GM19193 (cell line): Measurements from ENCODE around the gene THAP4.

Experiments used
- POLR2A ChIP-seq: IDR thresholded peaks from 4 replicates; pipeline ENCODE4 v1.6.1; 2011; ENCODE audit not compliant: insufficient read depth, insufficient read length; ENCODE audit errors: extremely low read depth

The THAP4 gene

DNA sequence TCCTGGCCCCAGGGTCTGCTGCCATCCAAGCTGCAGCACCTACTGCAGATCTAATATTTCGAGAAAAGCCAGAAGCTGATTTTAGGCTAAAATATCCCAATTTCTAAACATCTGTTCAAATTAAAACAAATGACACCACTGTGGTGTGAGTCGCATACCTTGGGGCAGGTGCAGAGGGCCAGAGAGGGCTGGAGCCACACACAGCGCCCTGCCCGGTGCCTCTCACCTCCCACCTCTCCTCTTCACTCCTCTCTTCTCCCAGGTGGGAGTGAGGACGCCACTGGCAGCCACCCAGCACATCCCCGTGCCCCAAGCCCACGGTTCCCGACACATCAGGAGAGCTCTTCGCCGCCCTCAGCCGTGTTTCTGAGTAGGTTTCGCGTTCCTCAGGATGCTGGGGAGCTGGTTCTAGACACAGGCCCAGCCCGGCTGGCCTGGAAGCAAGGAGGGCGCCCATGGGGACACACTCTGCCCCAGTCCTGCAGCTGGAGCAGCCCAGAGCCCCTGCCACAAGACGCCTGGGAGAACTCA lies 21.4 kb downstream of the THAP4 start:
- no peak for TF ChIP-seq POLR2A

DNA sequence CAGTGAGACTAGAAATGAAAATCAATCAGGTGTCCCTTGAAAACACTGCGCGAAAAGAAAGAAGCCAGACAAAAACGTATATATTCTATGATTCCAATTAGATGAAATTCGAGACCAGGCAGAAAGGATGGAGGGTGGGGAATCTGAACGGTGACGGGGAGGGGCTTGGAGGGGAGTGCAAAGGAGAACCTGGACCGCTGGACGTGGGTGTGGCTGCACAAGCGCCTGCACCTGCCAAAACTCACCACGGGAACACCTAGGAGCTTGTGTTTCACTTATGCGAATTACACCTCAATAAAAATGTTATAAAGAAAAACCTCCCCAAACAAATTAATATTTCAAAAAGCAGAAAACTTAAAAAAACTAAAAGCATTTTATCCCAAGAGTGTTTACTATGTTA lies 21.9 kb downstream of the THAP4 start:
- no peak for TF ChIP-seq POLR2A

DNA sequence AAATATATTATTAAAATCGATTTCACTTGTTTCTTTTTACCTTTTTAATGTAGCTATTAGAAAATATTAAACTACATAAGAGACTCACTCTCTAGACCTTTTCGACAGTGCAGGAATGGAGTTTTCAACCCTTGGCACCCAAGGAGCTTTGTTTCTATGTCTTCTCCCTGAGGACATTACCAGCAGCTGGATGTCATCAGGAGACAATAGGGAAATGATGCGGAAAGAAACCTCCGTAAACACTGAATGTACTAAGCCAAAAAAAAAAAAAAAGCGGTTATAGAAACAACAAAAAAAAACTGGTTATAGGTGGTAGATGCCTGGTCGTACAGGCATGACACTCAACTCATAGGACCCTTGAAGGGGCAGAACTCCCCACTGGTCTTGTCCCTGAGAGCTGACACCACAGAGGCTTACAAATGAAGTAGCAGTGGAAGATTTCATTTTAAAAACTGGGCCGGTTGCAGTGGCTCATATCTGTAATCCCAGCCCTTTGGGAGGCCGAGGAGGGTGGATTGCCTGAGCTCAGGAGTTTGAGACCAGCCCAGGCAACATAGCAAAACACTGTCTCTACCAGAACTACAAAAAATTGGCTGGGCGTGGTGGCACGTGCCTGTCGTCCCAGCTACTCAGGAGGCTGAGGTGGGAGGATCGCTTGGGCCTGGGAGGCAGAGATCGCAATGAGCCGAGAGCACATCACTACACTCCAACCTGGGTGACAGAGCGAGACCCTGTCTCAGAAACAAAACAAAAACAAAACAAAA lies 23.8 kb downstream of the THAP4 start:
- TF ChIP-seq POLR2A = no peak

DNA sequence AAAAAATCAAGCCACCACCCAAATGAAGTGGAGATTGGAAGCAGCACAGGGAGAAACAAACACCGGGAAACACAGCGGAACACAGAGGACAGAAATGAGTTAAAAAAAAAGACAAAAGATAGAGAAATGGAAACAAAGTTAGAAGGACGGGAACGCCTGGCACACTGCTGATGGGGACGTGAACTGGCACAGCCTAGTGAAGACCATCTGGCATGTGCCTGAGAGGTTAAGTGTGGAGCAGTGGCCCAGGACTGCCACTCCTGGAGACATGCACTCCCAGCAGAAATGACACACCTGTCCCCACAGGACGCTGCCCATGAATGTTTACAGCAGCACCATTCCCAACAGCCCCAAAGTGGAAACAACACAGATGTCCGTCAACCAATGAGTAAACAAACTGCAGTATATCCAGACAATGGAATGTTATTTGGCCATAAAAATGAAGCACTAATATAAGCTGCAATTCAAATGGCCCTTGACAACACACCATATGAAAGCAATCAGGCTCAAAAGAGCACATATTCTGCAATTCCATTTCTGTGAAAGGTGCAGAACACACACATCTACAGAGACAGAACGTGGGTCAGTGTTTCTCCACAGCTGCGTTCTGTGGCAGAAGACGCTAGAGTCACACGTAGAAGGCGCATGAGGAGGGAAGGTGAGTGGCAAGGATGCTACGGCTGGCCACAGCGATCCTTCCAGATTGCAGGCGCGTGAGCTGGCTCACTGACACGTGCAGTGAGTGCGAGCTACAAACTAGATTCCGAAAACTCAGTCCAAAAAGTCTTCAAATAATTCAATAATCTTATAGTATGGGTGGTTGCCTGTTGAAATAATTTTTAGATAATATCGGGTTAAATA lies 24.6 kb downstream of the THAP4 start:
- no peak for TF ChIP-seq POLR2A

DNA sequence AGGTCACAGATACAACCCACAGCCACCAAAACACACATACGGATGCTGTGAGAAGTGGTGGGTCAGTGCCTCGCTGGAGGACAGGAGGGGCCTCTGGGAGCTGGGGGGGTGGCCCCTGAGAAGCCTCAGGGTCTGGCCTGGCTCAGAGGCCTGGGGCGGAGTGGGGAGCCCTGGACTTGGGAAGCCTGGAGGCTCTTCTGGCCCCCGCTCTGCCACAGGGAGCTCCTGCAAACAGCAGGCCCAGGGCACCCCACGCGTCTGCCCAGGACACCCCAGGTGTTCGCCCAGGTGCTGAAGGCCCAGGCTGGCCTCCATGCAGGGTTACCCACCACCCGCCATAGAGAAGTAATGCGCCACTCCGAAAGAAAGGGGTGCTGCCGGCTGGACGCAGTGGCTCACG lies 25.9 kb downstream of the THAP4 start:
- no peak for TF ChIP-seq POLR2A

DNA sequence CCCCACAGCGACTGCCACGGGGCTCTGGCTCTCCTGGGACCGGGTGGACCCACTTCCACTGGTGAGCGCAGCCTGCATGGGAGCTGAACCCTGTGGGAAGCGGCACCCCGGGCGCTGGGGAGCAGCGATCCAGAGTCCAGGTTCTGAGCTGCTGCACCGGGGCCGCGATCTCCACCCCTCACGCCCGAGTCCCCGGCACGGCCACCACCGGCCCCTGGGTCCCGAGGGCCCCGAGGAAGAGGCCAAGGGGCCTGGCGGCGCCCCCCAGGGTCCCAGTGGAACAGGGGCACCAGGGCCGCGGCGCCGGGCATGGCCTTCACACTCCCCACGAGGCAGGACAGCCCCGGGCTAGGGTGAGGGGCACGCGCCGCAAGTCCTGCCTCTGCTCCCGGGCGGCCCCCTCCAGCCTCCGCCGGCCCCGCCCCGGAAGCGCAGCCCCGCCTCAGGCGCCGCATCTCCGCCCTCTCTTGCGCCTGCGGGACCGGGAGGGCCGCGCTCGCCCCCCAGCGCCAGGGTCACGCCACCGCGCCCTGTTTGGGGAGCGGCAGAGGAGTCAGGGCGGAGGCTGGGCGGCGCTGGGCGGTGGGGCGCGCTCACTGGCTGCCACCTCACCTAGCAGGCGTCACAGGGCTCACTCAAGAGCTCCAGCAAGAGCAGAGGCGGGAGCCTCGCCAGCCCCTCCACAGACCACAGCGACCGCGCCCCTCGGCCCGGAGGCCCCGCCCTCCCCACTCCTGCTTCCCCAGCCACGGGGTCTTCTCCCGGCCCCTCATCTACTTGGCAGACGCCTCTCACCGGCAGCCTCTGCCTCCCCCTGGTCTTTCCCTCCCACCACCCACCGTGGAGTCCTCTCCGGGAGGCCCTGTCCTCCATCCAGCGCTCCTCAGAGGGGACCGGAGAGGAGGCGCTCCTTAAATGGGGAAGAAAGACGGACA lies 26.8 kb downstream of the THAP4 start:
- TF ChIP-seq POLR2A = peak; percentile 26

DNA sequence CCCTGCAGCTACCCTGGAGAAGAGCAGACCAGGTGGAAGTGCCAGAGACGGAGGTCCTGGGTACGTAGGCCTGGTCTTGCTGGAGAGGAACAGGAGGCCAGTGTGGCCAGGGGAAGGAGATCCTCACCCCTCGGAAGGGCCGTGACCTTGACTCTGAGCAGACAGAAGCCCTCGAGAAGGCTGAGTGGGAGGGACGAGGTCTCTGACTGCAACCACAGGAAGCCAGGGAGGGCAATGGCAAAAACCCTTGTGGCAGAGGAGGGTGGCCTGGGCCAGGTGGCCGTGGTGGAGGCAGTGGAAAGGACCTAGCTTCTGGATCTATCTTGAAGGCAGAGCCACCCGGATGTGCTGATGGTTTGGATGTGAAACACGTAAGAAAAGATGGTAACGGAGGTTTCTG lies 28.1 kb downstream of the THAP4 start:
- TF ChIP-seq POLR2A = no peak

DNA sequence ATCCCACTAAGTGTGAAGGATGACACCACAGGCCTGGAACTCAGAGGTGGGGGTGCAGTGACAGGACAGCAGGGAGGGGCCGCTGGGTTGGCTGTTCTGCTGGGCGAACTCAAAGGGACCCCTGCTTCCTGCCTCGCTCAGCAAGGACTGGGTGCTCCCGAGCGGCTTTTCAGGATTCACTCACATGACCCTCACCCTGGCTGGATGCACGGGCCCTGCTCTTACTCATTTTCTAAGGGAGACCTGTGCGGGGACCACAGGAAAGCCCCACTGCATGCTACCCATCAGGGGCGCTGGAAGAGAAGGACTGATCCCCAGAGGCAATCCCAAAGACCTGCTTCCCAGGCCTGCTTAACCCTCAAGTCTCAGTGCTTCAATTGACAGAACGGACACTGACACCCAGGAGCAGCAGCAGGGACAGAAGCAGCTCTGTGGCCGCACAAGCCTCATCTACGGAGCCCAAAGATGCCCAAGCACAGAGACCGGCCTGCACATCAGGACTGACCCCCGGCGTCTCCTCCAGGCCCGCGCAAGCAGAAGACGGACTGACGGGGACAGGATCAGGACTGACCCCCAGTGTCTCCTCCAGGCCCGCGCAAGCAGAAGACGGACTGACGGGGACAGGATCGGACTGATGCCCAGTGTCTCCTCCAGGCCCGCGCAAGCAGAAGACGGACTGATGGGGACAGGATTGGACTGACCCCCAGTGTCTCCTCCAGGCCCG lies 29.6 kb downstream of the THAP4 start:
- TF ChIP-seq POLR2A = no peak

DNA sequence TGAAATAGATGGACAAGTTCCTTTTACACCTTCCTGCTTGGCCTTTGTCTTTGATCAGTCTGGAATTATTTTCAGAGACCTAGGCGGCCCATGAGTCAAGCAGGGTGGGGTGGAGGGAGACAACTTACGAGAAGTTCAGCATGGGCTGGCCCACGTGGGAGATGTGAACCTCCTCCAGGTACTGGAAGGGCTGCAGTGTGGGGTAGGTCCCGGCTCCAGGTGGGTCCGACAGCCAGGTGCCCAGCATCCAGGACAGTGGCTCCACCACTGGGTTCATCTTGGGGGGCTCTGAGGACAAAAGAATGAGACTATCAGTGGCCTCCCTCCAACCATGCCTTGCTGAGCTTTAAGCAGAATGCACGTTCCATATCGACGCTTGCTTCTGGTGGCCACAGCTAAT lies 30.8 kb downstream of the THAP4 start:
- no peak for TF ChIP-seq POLR2A

DNA sequence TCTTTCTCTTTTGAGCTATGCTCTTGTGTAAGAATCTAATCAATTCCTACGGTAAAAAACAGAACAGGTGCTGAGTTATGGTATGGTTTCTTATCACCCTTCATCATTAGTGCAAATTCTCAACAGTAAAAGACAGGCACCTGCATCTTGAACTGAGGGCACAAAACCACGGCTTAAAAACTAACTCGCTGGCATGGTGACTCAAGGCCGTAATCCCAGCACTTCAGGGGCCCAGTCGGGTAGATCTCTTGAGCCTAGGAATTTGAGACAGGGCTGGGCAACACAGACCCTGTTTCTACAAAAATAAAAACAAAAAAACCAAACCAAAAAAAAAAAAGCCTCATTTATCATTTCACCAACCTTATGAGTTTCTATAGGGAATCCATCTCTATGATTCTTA lies 33.3 kb downstream of the THAP4 start:
- TF ChIP-seq POLR2A = no peak

DNA sequence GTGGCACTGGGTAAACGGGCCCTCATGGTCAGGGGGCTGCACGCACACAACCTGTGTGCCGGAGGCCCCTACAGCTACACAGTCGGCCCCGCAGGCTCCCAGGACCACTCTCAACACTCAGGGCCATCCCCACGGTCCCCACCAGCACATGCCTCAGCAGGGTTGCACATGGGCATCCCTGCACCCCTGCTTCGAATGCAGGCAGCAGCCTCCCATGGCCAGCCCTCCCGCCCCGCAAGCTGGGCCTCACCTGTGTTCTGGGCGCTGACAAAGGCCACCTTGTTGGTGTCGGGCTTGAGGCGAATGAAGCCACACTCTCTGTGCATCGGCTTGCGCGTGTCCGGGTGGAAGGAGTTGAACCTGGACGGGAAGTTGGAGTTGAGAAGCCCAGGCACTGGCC lies 34.2 kb downstream of the THAP4 start:
- no peak for TF ChIP-seq POLR2A

DNA sequence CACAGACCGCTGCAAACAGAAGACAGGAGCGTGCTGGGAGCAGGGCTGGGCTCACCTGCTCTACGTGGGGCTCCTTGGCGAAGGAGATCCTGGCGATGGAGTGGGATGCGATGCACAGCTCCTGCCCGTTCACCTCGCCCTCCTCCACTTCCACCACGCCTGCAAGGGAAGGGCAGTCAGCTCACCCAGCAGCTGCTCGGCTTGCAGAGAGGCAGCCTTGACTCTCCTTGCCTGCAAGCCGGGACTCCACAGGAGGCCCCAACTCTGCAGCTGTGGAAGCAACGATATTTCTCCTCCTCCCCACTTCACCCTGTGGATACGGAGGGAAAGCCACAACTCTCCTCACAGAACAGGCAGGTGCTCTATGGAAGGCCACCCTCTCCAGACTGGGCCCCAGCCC lies 35.1 kb downstream of the THAP4 start:
- no peak for TF ChIP-seq POLR2A

DNA sequence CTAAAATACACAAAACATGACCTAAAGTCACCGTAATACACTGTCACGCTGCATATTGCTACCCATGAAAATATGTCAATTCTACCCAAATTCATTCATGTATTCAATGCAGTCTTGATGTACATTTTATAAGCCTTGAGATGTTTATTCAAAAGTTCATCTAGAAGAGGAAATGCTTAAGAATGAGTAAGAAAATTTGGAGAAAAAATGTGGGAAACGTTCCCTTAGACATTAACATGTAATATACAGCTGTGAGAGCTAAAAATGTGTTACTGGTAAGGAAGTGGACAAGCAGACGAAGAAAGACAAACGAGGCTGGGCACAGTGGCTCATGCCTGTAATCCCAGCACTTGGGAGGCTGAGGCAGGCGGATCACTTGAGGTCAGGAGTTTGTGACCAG lies 37.3 kb downstream of the THAP4 start:
- TF ChIP-seq POLR2A = no peak

DNA sequence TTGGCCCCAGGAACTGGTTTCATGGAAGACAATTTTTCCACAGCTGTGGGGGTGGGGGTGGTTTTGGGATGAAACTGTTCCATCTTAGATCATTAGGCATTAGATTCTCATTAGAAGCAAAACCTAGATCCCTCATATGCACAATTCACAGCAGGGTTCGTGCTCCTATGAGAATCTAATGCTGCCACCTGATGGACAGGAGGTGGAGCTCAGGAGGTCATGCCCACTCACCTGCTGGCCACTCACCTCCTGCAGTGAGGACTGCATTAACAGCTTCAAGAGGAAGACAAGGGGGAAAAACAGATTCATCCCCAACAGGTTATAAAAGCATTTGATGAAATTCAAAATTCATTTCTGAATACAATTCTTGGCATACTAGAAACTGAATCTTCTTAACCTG lies 38.5 kb downstream of the THAP4 start:
- no peak for TF ChIP-seq POLR2A
